Activated naive CD4-positive, alpha-beta T cell treated with anti-CD3 and anti-CD28 coated beads, Interleukin-2, amount 50 U/mL, for 24 hours (primary cell): ENCODE results near the gene CGA.

ENCODE experiments used
- H3K27ac Mint-ChIP-seq: one replicate; pipeline ENCODE4 v1.8.0; 2021; ENCODE audit warnings: mild to moderate bottlenecking, mixed read lengths
- H3K27me3 Mint-ChIP-seq: one replicate; pipeline ENCODE4 v1.8.0; 2021; ENCODE audit warnings: mixed read lengths
- H3K36me3 Mint-ChIP-seq: one replicate; pipeline ENCODE4 v1.8.0; 2021; ENCODE audit warnings: mixed read lengths
- H3K4me1 Mint-ChIP-seq: one replicate; pipeline ENCODE4 v1.8.0; 2021; ENCODE audit warnings: mixed read lengths
- H3K4me3 Mint-ChIP-seq: one replicate; pipeline ENCODE4 v1.8.0; 2021; ENCODE audit warnings: mild to moderate bottlenecking, mixed read lengths
- H3K9me3 Mint-ChIP-seq: one replicate; pipeline ENCODE4 v1.8.0; 2021; ENCODE audit warnings: mixed read lengths

CGA gene

GRCh38 chr6:87066449-87067333, 28.2 kb downstream of the CGA start:
- no peaks in the 10 kb centered on the region for H3K4me1 Mint-ChIP-seq
- no peak overlapping the region for H3K27ac Mint-ChIP-seq
- H3K36me3 Mint-ChIP-seq, result no peaks in the 10 kb centered on the region
- no peak overlapping the region for H3K4me3 Mint-ChIP-seq
- no peaks in the 10 kb centered on the region for H3K9me3 Mint-ChIP-seq
- peaks cover 8% of the 10 kb centered on the region for H3K27me3 Mint-ChIP-seq

GRCh38 chr6:87065117-87065516, 29.8 kb downstream of the CGA start:
- H3K36me3 Mint-ChIP-seq, result no peaks in the 10 kb centered on the region
- H3K27ac Mint-ChIP-seq, result no peak overlapping the region
- H3K4me3 Mint-ChIP-seq, result no peak overlapping the region
- H3K4me1 Mint-ChIP-seq, result no peaks in the 10 kb centered on the region
- peaks cover 8% of the 10 kb centered on the region for H3K27me3 Mint-ChIP-seq
- H3K9me3 Mint-ChIP-seq, result no peaks in the 10 kb centered on the region

- peaks cover 2% of the 10 kb centered on the region for H3K27me3 Mint-ChIP-seq
- no peaks in the 10 kb centered on the region for H3K36me3 Mint-ChIP-seq
- no peak overlapping the region for H3K27ac Mint-ChIP-seq
- no peaks in the 10 kb centered on the region for H3K4me1 Mint-ChIP-seq
- H3K4me3 Mint-ChIP-seq, result no peak overlapping the region
- no peaks in the 10 kb centered on the region for H3K9me3 Mint-ChIP-seq
These were observed 35.0 kb downstream of the CGA start for GRCh38 chr6:87059943-87060342.

- Mint-ChIP-seq H3K4me3 (no peak overlapping the region), H3K27ac (no peak overlapping the region), H3K4me1 (no peaks in the 10 kb centered on the region), H3K36me3 (no peaks in the 10 kb centered on the region), H3K9me3 (no peaks in the 10 kb centered on the region), H3K27me3 (no peaks in the 10 kb centered on the region)
These were observed 40.6 kb downstream of the CGA start for GRCh38 chr6:87054143-87054833.

- no peaks in the 10 kb centered on the region for H3K36me3 Mint-ChIP-seq
- H3K9me3 Mint-ChIP-seq, result no peaks in the 10 kb centered on the region
- H3K4me1 Mint-ChIP-seq, result no peaks in the 10 kb centered on the region
- no peak overlapping the region for H3K27ac Mint-ChIP-seq
- peaks cover 6% of the 10 kb centered on the region for H3K27me3 Mint-ChIP-seq
- H3K4me3 Mint-ChIP-seq, result no peak overlapping the region
These were observed 41.6 kb downstream of the CGA start for GRCh38 chr6:87053312-87053711.

GRCh38 chr6:87049779-87050178, 45.1 kb downstream of the CGA start:
- Mint-ChIP-seq H3K27ac (no peak overlapping the region), H3K4me3 (no peak overlapping the region), H3K27me3 (peaks cover 11% of the 10 kb centered on the region), H3K4me1 (no peaks in the 10 kb centered on the region), H3K9me3 (no peaks in the 10 kb centered on the region), H3K36me3 (no peaks in the 10 kb centered on the region)

GRCh38 chr6:87045521-87046075, 49.3 kb downstream of the CGA start:
- Mint-ChIP-seq H3K27ac (no peak overlapping the region), H3K9me3 (no peaks in the 10 kb centered on the region), H3K4me3 (no peak overlapping the region), H3K4me1 (no peaks in the 10 kb centered on the region), H3K27me3 (peaks cover 32% of the 10 kb centered on the region), H3K36me3 (no peaks in the 10 kb centered on the region)

GRCh38 chr6:87040729-87041128, 54.2 kb downstream of the CGA start:
- H3K4me3 Mint-ChIP-seq, result no peak overlapping the region
- H3K27ac Mint-ChIP-seq, result no peak overlapping the region
- peaks cover 30% of the 10 kb centered on the region for H3K27me3 Mint-ChIP-seq
- H3K4me1 Mint-ChIP-seq, result no peaks in the 10 kb centered on the region
- H3K9me3 Mint-ChIP-seq, result no peaks in the 10 kb centered on the region
- no peaks in the 10 kb centered on the region for H3K36me3 Mint-ChIP-seq
